Ascending aorta (tissue), 2 donors: Measurements from ENCODE around the gene RAB9A. TPM values are rescaled to one million over a fixed set of nuclear protein-coding genes. Genes with fewer than 3 reads are reported as not detected.

ENCODE experiments used
- DNase-seq, 2 donors: peaks; one replicate each; pipeline ENCODE4 v3.0.0-alpha.2; 2019; ENCODE audit warnings: low spot score in 2 of 2
- H3K27ac ChIP-seq, 2 donors: fragments of 200-600 bp; sonication (generic); one replicate each; pipeline ENCODE4 v1.5.1; 2016 to 2017; ENCODE audit warnings: mild to moderate bottlenecking in 1 of 2
- H3K27me3 ChIP-seq: fragments of 200-600 bp; sonication (generic); one replicate; pipeline ENCODE4 v1.5.1; 2017
- H3K36me3 ChIP-seq, 2 donors: fragments of 200-600 bp; sonication (generic); one replicate each; pipeline ENCODE4 v1.5.1; 2016
- H3K4me1 ChIP-seq, 2 donors: fragments of 200-600 bp; sonication (generic); one replicate each; pipeline ENCODE4 v1.5.1; 2016 to 2017; ENCODE audit warnings: mild to moderate bottlenecking in 1 of 2
- H3K4me3 ChIP-seq, 2 donors: fragments of 200-600 bp; sonication (generic); one replicate each; pipeline ENCODE4 v1.5.1; 2016 to 2017; ENCODE audit warnings: mild to moderate bottlenecking in 1 of 2
- H3K9me3 ChIP-seq, 2 donors: fragments of 200-600 bp; sonication (generic); one replicate each; pipeline ENCODE4 v1.5.1; 2016
- CTCF ChIP-seq, 3 experiments: fragments of 200-600 bp in 2 of 3; fragments of 450-650 bp in 1 of 3; sonication (generic) in 2 of 3; IDR thresholded peaks; one replicate each; pipeline ENCODE4 v1.5.1; 2016 to 2019; ENCODE audit warnings: antibody characterized with exemption in 3 of 3, mild to moderate bottlenecking in 1 of 3, moderate library complexity in 1 of 3
- intact Hi-C: fragments of 100-400 bp; cut with DNase I; formaldehyde crosslinking; loops from one replicate; pipeline ENCODE4 v1.15.1; 2023
- total RNA-seq: library from RNA; depleted of rRNA; stranded (reverse); fragments of >200 nt; gene quantifications from one replicate; pipeline ENCODE4 v1.1.0, GENCODE V29; 2016

The RAB9A gene
- total RNA-seq, 1 donor from 2014 or later = 1.5 TPM

GRCh38 chrX:13695601-13696115, 6.7 kb downstream of the RAB9A start:
- no peak for TF ChIP-seq CTCF (IDR thresholded peaks at IDR 0.05)
- Histone ChIP-seq H3K4me3 (no peak overlapping the region), H3K9me3 (no peaks in the 10 kb centered on the region), H3K27ac (no peak overlapping the region), H3K4me1 (peaks cover 0 to 17% of the 10 kb centered on the region in 2 donors), H3K27me3 (no peaks in the 10 kb centered on the region), H3K36me3 (no peaks in the 10 kb centered on the region)
- DNase-seq = no peak
- intact Hi-C loops = no loop called here

DNA sequence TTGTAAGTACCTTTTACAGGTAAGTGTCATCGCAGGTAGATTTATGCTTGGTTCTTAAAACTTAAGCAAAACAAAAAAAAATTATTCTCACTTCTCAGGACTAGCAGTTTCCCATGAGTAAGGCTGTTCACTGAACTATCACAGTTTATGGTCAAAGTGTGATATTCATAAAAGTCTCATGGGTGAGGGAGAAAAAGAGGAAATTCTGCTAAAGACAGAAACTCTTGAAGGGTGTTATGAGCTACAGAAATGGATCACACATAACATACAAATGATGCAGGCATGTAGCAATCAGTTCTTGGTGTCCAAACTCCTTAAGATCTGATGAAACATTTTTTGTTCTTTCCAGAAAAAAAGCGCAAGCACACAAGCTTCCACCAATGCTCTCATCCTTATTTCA, 8.5 kb downstream of the RAB9A start:
- Histone ChIP-seq H3K9me3 (no peaks in the 10 kb centered on the region), H3K4me1 (peaks cover 0 to 20% of the 10 kb centered on the region in 2 donors), H3K4me3 (no peak overlapping the region), H3K27me3 (no peaks in the 10 kb centered on the region), H3K36me3 (no peaks in the 10 kb centered on the region), H3K27ac (no peak overlapping the region)
- intact Hi-C loops = no loop called here
- DNase-seq = no peak
- no peak for TF ChIP-seq CTCF (IDR thresholded peaks at IDR 0.05)

- no peaks in the 10 kb centered on the region for H3K27me3 ChIP-seq
- no peak for TF ChIP-seq CTCF (IDR thresholded peaks at IDR 0.05)
- intact Hi-C loops = no loop called here
- no peak overlapping the region for H3K4me3 ChIP-seq
- no peaks in the 10 kb centered on the region for H3K9me3 ChIP-seq
- H3K36me3 ChIP-seq = no peaks in the 10 kb centered on the region
- peaks cover 0 to 20% of the 10 kb centered on the region in 2 donors for H3K4me1 ChIP-seq
- H3K27ac ChIP-seq = no peak overlapping the region
- no peak for DNase-seq
These were observed 9.0 kb downstream of the RAB9A start for GRCh38 chrX:13697976-13698375.

DNA sequence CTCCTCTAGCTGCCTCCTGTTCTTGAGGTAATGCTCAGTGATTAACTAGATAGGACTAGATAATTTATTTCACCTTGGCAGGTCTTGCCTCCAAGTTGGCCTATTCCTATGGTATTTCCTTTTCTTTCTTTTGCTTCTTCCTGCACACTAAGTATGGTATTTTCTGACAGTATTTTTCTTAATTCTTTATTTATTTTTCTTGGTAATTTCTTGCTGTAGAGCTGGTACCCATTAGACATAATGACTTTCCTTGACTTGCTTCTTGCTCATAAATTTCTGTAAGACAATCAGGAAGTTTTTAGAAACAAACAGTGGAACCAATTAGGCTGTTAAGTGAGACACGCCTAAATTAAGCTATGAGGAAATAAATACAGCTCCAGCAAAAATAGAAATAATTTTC, 9.5 kb downstream of the RAB9A start:
- no peak overlapping the region for H3K27ac ChIP-seq
- no peak for DNase-seq
- no peak overlapping the region for H3K4me3 ChIP-seq
- H3K27me3 ChIP-seq = no peaks in the 10 kb centered on the region
- TF ChIP-seq CTCF (IDR thresholded peaks at IDR 0.05) = no peak
- intact Hi-C loops = no loop called here
- peaks cover 0 to 18% of the 10 kb centered on the region in 2 donors for H3K4me1 ChIP-seq
- no peaks in the 10 kb centered on the region for H3K36me3 ChIP-seq
- H3K9me3 ChIP-seq = no peaks in the 10 kb centered on the region

GRCh38 chrX:13699183-13699826, 10.4 kb downstream of the RAB9A start:
- Histone ChIP-seq H3K4me1 (peaks cover 0 to 17% of the 10 kb centered on the region in 2 donors), H3K36me3 (no peaks in the 10 kb centered on the region), H3K27ac (peak overlapping the region; percentile 30 to 31), H3K27me3 (no peaks in the 10 kb centered on the region), H3K4me3 (no peak overlapping the region), H3K9me3 (no peaks in the 10 kb centered on the region)
- DNase-seq = no peak
- intact Hi-C loops = no loop called here
- TF ChIP-seq CTCF (IDR thresholded peaks at IDR 0.05) = no peak
